Panc1 (cell line): ENCODE measurements around the gene TKT. TPM values are rescaled to one million over a fixed set of nuclear protein-coding genes. Genes with fewer than 3 reads are reported as not detected.

Experiments
- ATAC-seq: fragments of 200-7000 bp; cut with Tn5 transposase; 2 replicates; pipeline ENCODE4 v1.9.1; 2020; ENCODE audit warnings: mild to moderate bottlenecking, moderate library complexity
- BruUV-seq: library from RNA; stranded (reverse); fragments of 400-500 nt; replicated peaks from 2 replicates; lab custom pipeline; 2021; lab: Mats Ljungman, UMichigan
- CTCF ChIA-PET: fragments of 300-600 bp; sonication (Branson Sonifier 250); formaldehyde crosslinking; loops from one replicate; lab custom pipeline; 2022; ENCODE audit warnings: antibody characterized with exemption; lab: Charles Lee
- POLR2A ChIA-PET: fragments of 300-600 bp; sonication (Branson Sonifier 250); formaldehyde crosslinking; loops from one replicate; lab custom pipeline; 2022; ENCODE audit warnings: antibody characterized with exemption; lab: Charles Lee
- DNase-seq: peaks from one replicate; pipeline ENCODE4 v3.0.0-alpha.2; 2010; ENCODE audit warnings: low read depth, low spot score
- H3K27ac ChIP-seq: 2 replicates; pipeline ENCODE4 v1.5.1; 2011; ENCODE audit warnings: mild to moderate bottlenecking, low read length, inconsistent platforms
- H3K27me3 ChIP-seq: fragments of 200-500 bp; sonication (Bioruptor generic); 2 replicates; pipeline ENCODE4 v1.6.0; 2014; ENCODE audit warnings: low read length, inconsistent platforms; ENCODE audit not compliant: control insufficient read depth, insufficient read depth
- H3K36me3 ChIP-seq: fragments of 200-500 bp; sonication (Bioruptor generic); 2 replicates; pipeline ENCODE4 v1.5.1; 2014; ENCODE audit warnings: inconsistent platforms, mild to moderate bottlenecking, low read length, moderate library complexity; ENCODE audit not compliant: control insufficient read depth, insufficient read depth
- H3K4me1 ChIP-seq: 2 replicates; pipeline ENCODE4 v1.5.1; 2011; ENCODE audit warnings: inconsistent platforms, mild to moderate bottlenecking, low read length, moderate library complexity; ENCODE audit not compliant: control insufficient read depth, insufficient read depth
- H3K4me3 ChIP-seq, 2 experiments: 2 replicates each; pipeline ENCODE4 v1.5.1; 2011 to 2012; ENCODE audit warnings: low read depth in 2 of 2, low read length in 2 of 2, mild to moderate bottlenecking in 2 of 2, inconsistent platforms in 1 of 2, moderate library complexity in 1 of 2
- H3K9me3 ChIP-seq: fragments of 200-500 bp; sonication (Bioruptor generic); 2 replicates; pipeline ENCODE4 v1.5.1; 2014; ENCODE audit warnings: low read depth, mild to moderate bottlenecking, inconsistent platforms, low read length, moderate library complexity; ENCODE audit not compliant: control insufficient read depth, insufficient read depth
- CTCF ChIP-seq: fragments of 450-650 bp; IDR thresholded peaks from 2 replicates; pipeline ENCODE4 v1.5.1; 2017; ENCODE audit warnings: mild to moderate bottlenecking
- POLR2AphosphoS5 ChIP-seq: IDR thresholded peaks from 2 replicates; pipeline ENCODE4 v1.6.1; 2012; ENCODE audit warnings: mild to moderate bottlenecking, low read depth, low read length, moderate library complexity
- REST ChIP-seq, 2 experiments: IDR thresholded peaks; 2 replicates each; pipeline ENCODE4 v1.6.1; 2011 to 2012; ENCODE audit warnings: low read depth in 2 of 2, control low read depth in 1 of 2, low read length in 1 of 2, mild to moderate bottlenecking in 1 of 2, moderate library complexity in 1 of 2; ENCODE audit not compliant: insufficient read depth in 1 of 2
- SIN3A ChIP-seq: IDR thresholded peaks from 2 replicates; pipeline ENCODE4 v1.6.1; 2012; ENCODE audit warnings: low read depth, mild to moderate bottlenecking, low read length, moderate library complexity, borderline replicate concordance; ENCODE audit not compliant: insufficient read depth
- TCF7L2 ChIP-seq: IDR thresholded peaks from 2 replicates; pipeline ENCODE4 v1.6.1; 2011; ENCODE audit warnings: mild to moderate bottlenecking, low read depth, low read length, inconsistent platforms
- in situ Hi-C: cut with HindIII; loops from 2 replicates; pipeline ENCODE4 v1.10.0; 2016; ENCODE audit warnings: low sequenced_read_pairs, low pct_unique_long_range_greater_than_20kb
- intact Hi-C: fragments of 100-400 bp; cut with micrococcal nuclease; formaldehyde crosslinking; loops from one replicate; pipeline ENCODE4 v1.10.0; 2022; ENCODE audit not compliant: unreplicated experiment
- total RNA-seq: library from RNA; stranded (reverse); gene quantifications from one replicate; pipeline ENCODE4 v1.2.1, GENCODE V29; 2021; ENCODE audit not compliant: unreplicated experiment

The TKT gene
- total RNA-seq, 1 experiment from 2014 or later: 338 TPM

- BruUV-seq: no TSS peak
- ChIA-PET POLR2A (no interaction called here), CTCF (no interaction called here)
Observed at GRCh38 chr3:53236112-53236841, 19.5 kb downstream of the TKT start.

GRCh38 chr3:53235545-53235944 is 20.3 kb downstream of the TKT start:
- in situ Hi-C loops: no loop called here
- Histone ChIP-seq H3K4me1 (peaks cover 31% of the 10 kb centered on the region), H3K4me3 (no peak overlapping the region), H3K27me3 (no peaks in the 10 kb centered on the region), H3K9me3 (no peaks in the 10 kb centered on the region), H3K27ac (no peak overlapping the region), H3K36me3 (peaks cover 5% of the 10 kb centered on the region; the same call in 1 of the 2 replicates)
- ATAC-seq: no peak
- intact Hi-C loops: no loop called here
- TF ChIP-seq SIN3A: no peak
- TF ChIP-seq CTCF: no peak
- no peak for TF ChIP-seq REST (IDR thresholded peaks at IDR 0.05; ENCODE audit: insufficient read depth in 1 of 2, low read depth in 2 of 2, low read length in 1 of 2)
- TF ChIP-seq POLR2AphosphoS5: no peak
- TF ChIP-seq TCF7L2: no peak
- DNase-seq: no peak
- ChIA-PET CTCF (no interaction called here), POLR2A (no interaction called here)
- BruUV-seq: no TSS peak

More at GRCh38 chr3:53236112-53236841, 19.5 kb downstream of the TKT start:
- Histone ChIP-seq H3K27me3 (no peaks in the 10 kb centered on the region), H3K27ac (peak overlapping the region; percentile 63), H3K4me1 (peaks cover 31% of the 10 kb centered on the region), H3K36me3 (peaks cover 5% of the 10 kb centered on the region; the same call in 1 of the 2 replicates), H3K4me3 (no peak overlapping the region), H3K9me3 (no peaks in the 10 kb centered on the region)
- intact Hi-C loops: no loop called here
- TF ChIP-seq TCF7L2 (no peak), REST (IDR thresholded peaks at IDR 0.05; ENCODE audit: insufficient read depth in 1 of 2, low read depth in 2 of 2, low read length in 1 of 2) (no peak), CTCF (no peak)
- DNase-seq (no peak), ATAC-seq (peak; percentile 66)
- in situ Hi-C loops: no loop called here
